ENCODE data around the gene SSBP3. TPM values are rescaled to one million over a fixed set of nuclear protein-coding genes. Genes with fewer than 3 reads are reported as not detected.

SSBP3 gene
- total RNA-seq, 1 experiment from 2014 or later: 15.0 TPM

- Histone ChIP-seq H3K4me1 (ENCODE audit: insufficient read depth, low read length) (no peaks in the 10 kb centered on the region), H3K9me2 (replicated peaks; ENCODE audit: low read length) (no peaks in the 10 kb centered on the region), H3K4me3 (ENCODE audit: low read length) (no peak overlapping the region), H3K36me3 (ENCODE audit: low read depth, low read length) (no peaks in the 10 kb centered on the region), H3K4me2 (ENCODE audit: low read length) (no peak overlapping the region), H2AFZ (ENCODE audit: low read length) (no peak overlapping the region), H3K27me3 (ENCODE audit: low read length) (no peaks in the 10 kb centered on the region), H3K27ac (ENCODE audit: low read length) (no peak overlapping the region), H4K20me1 (ENCODE audit: low read length) (no peaks in the 10 kb centered on the region), H3K9me3 (ENCODE audit: low read length) (no peaks in the 10 kb centered on the region), H3K79me2 (ENCODE audit: low read length) (no peaks in the 10 kb centered on the region), H3K9ac (ENCODE audit: low read length) (no peak overlapping the region), H3F3A (ENCODE audit: low read length, unreplicated experiment) (no peaks in the 10 kb centered on the region)
- ChIA-PET POLR2A (ENCODE audit: unreplicated experiment) (no interaction called here), CTCF (no interaction called here)
- ATAC-seq: no peak
- intact Hi-C loops (cut with micrococcal nuclease): no loop called here
- BruUV-seq (replicated peaks): no TSS peak
- peak; percentile 19 for DNase-seq
- TF ChIP-seq EZH2phosphoT487 (IDR thresholded peaks at IDR 0.05; ENCODE audit: borderline replicate concordance, low read length) (no peak), CTCF (conservative IDR thresholded peaks at IDR 0.05; ENCODE audit: low read depth, low read length) (no peak), EZH2 (IDR thresholded peaks at IDR 0.05; ENCODE audit: low read length, unreplicated experiment) (no peak)
Observed at GRCh38 chr1:54314696-54315095, 91.5 kb downstream of the SSBP3 start.

GRCh38 chr1:54312796-54313316, 93.3 kb downstream of the SSBP3 start:
- intact Hi-C loops (cut with micrococcal nuclease): no loop called here
- Histone ChIP-seq H3K79me2 (ENCODE audit: low read length) (no peaks in the 10 kb centered on the region), H3K4me3 (ENCODE audit: low read length) (no peak overlapping the region), H3K4me1 (ENCODE audit: insufficient read depth, low read length) (no peaks in the 10 kb centered on the region), H4K20me1 (ENCODE audit: low read length) (no peaks in the 10 kb centered on the region), H3K27me3 (ENCODE audit: low read length) (no peaks in the 10 kb centered on the region), H2AFZ (ENCODE audit: low read length) (no peak overlapping the region), H3K4me2 (ENCODE audit: low read length) (no peak overlapping the region), H3K36me3 (ENCODE audit: low read depth, low read length) (no peaks in the 10 kb centered on the region), H3F3A (ENCODE audit: low read length, unreplicated experiment) (no peaks in the 10 kb centered on the region), H3K9me2 (replicated peaks; ENCODE audit: low read length) (no peaks in the 10 kb centered on the region), H3K27ac (ENCODE audit: low read length) (no peak overlapping the region), H3K9ac (ENCODE audit: low read length) (no peak overlapping the region), H3K9me3 (ENCODE audit: low read length) (no peaks in the 10 kb centered on the region)
- ATAC-seq: no peak
- TF ChIP-seq EZH2phosphoT487 (IDR thresholded peaks at IDR 0.05; ENCODE audit: borderline replicate concordance, low read length): no peak
- no peak for TF ChIP-seq EZH2 (IDR thresholded peaks at IDR 0.05; ENCODE audit: low read length, unreplicated experiment)
- TF ChIP-seq CTCF (conservative IDR thresholded peaks at IDR 0.05; ENCODE audit: low read depth, low read length): no peak
- CTCF ChIA-PET: interaction anchor here (0.5 kb wide), 1 partner anchor 94 kb away, joined by 11 read pairs; no protein-coding TSS in a partner anchor
- no peak for DNase-seq
- no TSS peak for BruUV-seq (replicated peaks)
- POLR2A ChIA-PET (ENCODE audit: unreplicated experiment): no interaction called here

- POLR2A ChIA-PET (ENCODE audit: unreplicated experiment): no interaction called here
- Histone ChIP-seq H3K27me3 (ENCODE audit: low read length) (no peaks in the 10 kb centered on the region), H3K4me3 (ENCODE audit: low read length) (no peak overlapping the region), H3F3A (ENCODE audit: low read length, unreplicated experiment) (no peaks in the 10 kb centered on the region), H3K9me2 (replicated peaks; ENCODE audit: low read length) (no peaks in the 10 kb centered on the region), H3K79me2 (ENCODE audit: low read length) (no peaks in the 10 kb centered on the region), H4K20me1 (ENCODE audit: low read length) (no peaks in the 10 kb centered on the region), H2AFZ (ENCODE audit: low read length) (no peak overlapping the region), H3K27ac (ENCODE audit: low read length) (no peak overlapping the region), H3K9ac (ENCODE audit: low read length) (no peak overlapping the region), H3K4me2 (ENCODE audit: low read length) (no peak overlapping the region), H3K4me1 (ENCODE audit: insufficient read depth, low read length) (no peaks in the 10 kb centered on the region), H3K36me3 (ENCODE audit: low read depth, low read length) (no peaks in the 10 kb centered on the region), H3K9me3 (ENCODE audit: low read length) (no peaks in the 10 kb centered on the region)
- CTCF ChIA-PET: interaction anchor here (0.6 kb wide), 1 partner anchor 177 kb away, joined by 9 read pairs; no protein-coding TSS in a partner anchor
- TF ChIP-seq EZH2 (IDR thresholded peaks at IDR 0.05; ENCODE audit: low read length, unreplicated experiment) (no peak), EZH2phosphoT487 (IDR thresholded peaks at IDR 0.05; ENCODE audit: borderline replicate concordance, low read length) (no peak), CTCF (conservative IDR thresholded peaks at IDR 0.05; ENCODE audit: low read depth, low read length) (no peak)
- intact Hi-C loops (cut with micrococcal nuclease): no loop called here
- no TSS peak for BruUV-seq (replicated peaks)
- ATAC-seq (no peak), DNase-seq (no peak)
Observed at GRCh38 chr1:54311506-54311905, 94.7 kb downstream of the SSBP3 start.
